Adrenal gland (tissue), 12 donors: Measurements from ENCODE around the gene FAAP24. TPM values are rescaled to one million over a fixed set of nuclear protein-coding genes. Genes with fewer than 3 reads are reported as not detected.
"Not testable (repeated sequence)": the region's sequence is repeated elsewhere in the genome, so short reads cannot be mapped to it uniquely, and the experiment has no call there.

Experiments used
- DNase-seq, 7 donors: peaks; one replicate each; pipeline ENCODE4 v3.0.0-alpha.2; 2019 to 2020
- H3K27ac ChIP-seq, 5 donors: fragments of 200-600 bp; sonication (generic) in 4 of 5; 1 replicate in 3 of 5; 2 replicates in 2 of 5; pipeline versions ENCODE4 v1.5.1 to v1.8.0; 2016 to 2020; ENCODE audit warnings: mild to moderate bottlenecking in 1 of 5
- H3K27me3 ChIP-seq: fragments of 200-600 bp; 2 replicates; pipeline ENCODE4 v1.8.0; 2021
- H3K36me3 ChIP-seq, 2 donors: fragments of 200-600 bp; replicated peaks in 1 of 2; 1 replicate in 1 of 2; 2 replicates in 1 of 2; pipeline versions ENCODE4 v1.5.1 to v1.8.0; 2018 to 2022
- H3K4me1 ChIP-seq, 2 donors: fragments of 200-600 bp; replicated peaks in 1 of 2; 1 replicate in 1 of 2; 2 replicates in 1 of 2; pipeline versions ENCODE4 v1.5.1 to v1.8.0; 2018 to 2021
- H3K4me3 ChIP-seq, 4 donors: fragments of 200-600 bp; sonication (generic) in 3 of 4; one replicate each; pipeline ENCODE4 v1.5.1; 2016 to 2018
- H3K9me3 ChIP-seq, 3 donors: fragments of 200-600 bp; sonication (generic) in 1 of 3; replicated peaks in 1 of 3; 1 replicate in 2 of 3; 2 replicates in 1 of 3; pipeline versions ENCODE4 v1.5.1 to v1.8.0; 2016 to 2021
- POLR2A ChIP-seq, 2 donors: fragments of 450-650 bp; IDR thresholded peaks; one replicate each; pipeline ENCODE4 v1.6.1; 2017; ENCODE audit warnings: antibody characterized with exemption in 2 of 2, mild to moderate bottlenecking in 2 of 2, moderate library complexity in 1 of 2
- WGBS, 4 donors: extraction: QIAGEN DNeasy Blood & Tissue Kit in 2 of 4; methylation state at CpG; one replicate each; pipeline versions ENCODE4 v1.1.5 to v1.1.7; 2013 to 2017; 5-methylcytosine and 5-hydroxymethylcytosine counted together
- intact Hi-C, 2 donors: fragments of 100-400 bp; cut with DNase I; formaldehyde crosslinking; loops; one replicate each; pipeline versions ENCODE4 v1.14.1 to v1.15.0; 2022 to 2023
- polyA plus RNA-seq, 3 donors: library from polyadenylated mRNA; stranded (reverse); fragments of 200-250 nt in 2 of 3; fragments of 350-450 nt in 1 of 3; fragmentation: Illumina TruSeq in 1 of 3; extraction: RNeasy Lipid Tissue Mini Kit (QIAGEN cat#74804) in 1 of 3; gene quantifications; one replicate each; pipeline ENCODE4 v1.2.3, GENCODE V29; 2013 to 2014
- total RNA-seq, 9 donors: library from RNA; depleted of rRNA in 4 of 9; stranded (reverse); fragments of >200 nt in 4 of 9; fragments of 120-200 nt in 1 of 9; fragmentation: NEBNext Ultra II Directional in 1 of 9; extraction: Animal tissue kit (Norgen Biotek cat#: 25700) in 1 of 9; gene quantifications; one replicate each; pipeline versions ENCODE4 v1.1.0 to v1.2.4, GENCODE V29; 2013 to 2023
- TF ChIP-seq, protein P1 (sequence below), 6 experiments: fragments of 450-650 bp in 4 of 6; fragments of 200-600 bp in 2 of 6; sonication (generic) in 1 of 6; IDR thresholded peaks; 1 replicate in 5 of 6; 2 replicates in 1 of 6; pipeline versions ENCODE4 v1.5.1 to v1.8.0; 2016 to 2021; ENCODE audit warnings: antibody characterized with exemption in 6 of 6, mild to moderate bottlenecking in 2 of 6, moderate library complexity in 1 of 6
- donor health status: healthy with polysubstance abuse.
- donor health status: Bipolar disorder and iron deficiency.
- donor health status: DM: yes; HTN: yes; CAD: no.
- donor health status: DM: no; HTN: no; CAD: no.
- donor health status: DM: no; HTN: no; CAD: no.
- donor health status: DM: yes; HTN: yes; CAD: no.

FAAP24 gene
- total and polyA plus RNA-seq, 12 donors = 0.51 to 4.9 (median 2.3) TPM

DNA sequence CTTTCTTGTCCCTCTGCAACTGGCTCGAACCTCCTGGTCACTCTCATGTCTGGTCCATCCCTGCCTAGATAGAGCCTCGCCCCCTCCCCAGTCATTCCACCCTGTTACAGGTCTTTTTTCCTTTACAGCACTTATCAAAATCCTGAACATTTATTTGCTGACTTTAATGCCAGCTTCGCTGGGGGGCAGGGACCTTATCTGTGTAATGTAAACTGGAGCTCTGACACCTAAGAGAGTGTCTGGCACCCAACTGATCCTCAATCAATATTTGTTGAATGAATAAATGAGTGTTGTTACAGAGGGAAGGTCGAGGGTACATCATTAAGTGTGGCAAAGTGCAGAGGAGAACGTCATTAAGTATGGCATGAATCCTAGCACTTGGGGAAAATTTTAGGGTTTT is 16.7 kb downstream of the FAAP24 start:
- TF ChIP-seq, protein P1, sequence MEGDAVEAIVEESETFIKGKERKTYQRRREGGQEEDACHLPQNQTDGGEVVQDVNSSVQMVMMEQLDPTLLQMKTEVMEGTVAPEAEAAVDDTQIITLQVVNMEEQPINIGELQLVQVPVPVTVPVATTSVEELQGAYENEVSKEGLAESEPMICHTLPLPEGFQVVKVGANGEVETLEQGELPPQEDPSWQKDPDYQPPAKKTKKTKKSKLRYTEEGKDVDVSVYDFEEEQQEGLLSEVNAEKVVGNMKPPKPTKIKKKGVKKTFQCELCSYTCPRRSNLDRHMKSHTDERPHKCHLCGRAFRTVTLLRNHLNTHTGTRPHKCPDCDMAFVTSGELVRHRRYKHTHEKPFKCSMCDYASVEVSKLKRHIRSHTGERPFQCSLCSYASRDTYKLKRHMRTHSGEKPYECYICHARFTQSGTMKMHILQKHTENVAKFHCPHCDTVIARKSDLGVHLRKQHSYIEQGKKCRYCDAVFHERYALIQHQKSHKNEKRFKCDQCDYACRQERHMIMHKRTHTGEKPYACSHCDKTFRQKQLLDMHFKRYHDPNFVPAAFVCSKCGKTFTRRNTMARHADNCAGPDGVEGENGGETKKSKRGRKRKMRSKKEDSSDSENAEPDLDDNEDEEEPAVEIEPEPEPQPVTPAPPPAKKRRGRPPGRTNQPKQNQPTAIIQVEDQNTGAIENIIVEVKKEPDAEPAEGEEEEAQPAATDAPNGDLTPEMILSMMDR (IDR thresholded peaks at IDR 0.05) = no peak
- TF ChIP-seq POLR2A (IDR thresholded peaks at IDR 0.05) = no peak
- intact Hi-C loops = no loop called here
- Histone ChIP-seq H3K4me3 (no peak overlapping the region), H3K27me3 (no peaks in the 10 kb centered on the region), H3K36me3 (no peaks in the 10 kb centered on the region), H3K27ac (no peak overlapping the region), H3K4me1 (no peaks in the 10 kb centered on the region), H3K9me3 (no peaks in the 10 kb centered on the region)
- 76 to 81% (median 81%) methylated on average over 5 of the region's 5 CpGs for WGBS, 4 donors
- no peak for DNase-seq

DNA sequence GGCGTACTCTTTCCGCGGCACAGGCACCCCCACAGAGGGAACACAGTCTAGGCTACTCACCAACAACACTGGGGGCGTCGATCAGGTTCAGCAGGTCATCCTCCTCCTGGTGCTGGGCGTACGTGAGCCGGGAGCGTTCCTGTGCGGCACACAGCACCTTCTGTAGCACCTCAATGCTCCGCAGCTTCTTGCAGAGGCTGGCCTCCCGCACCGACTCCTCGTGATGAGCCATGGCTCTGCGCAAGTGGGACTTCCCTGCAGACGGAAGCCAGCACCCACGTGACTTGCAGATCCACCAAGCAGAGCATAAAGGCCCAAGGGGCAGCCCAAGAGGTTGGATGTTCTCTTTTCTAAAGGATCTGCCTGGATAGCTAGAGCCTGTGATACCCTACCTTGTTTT is 23.9 kb downstream of the FAAP24 start:
- DNase-seq, H3K9me3 ChIP-seq, H3K36me3 ChIP-seq, H3K4me3 ChIP-seq, H3K27me3 ChIP-seq, intact Hi-C loops, H3K27ac ChIP-seq, H3K4me1 ChIP-seq: not testable (repeated sequence)
- 82 to 97% (median 92%) methylated on average over 9 to 17 of the region's 17 CpGs for WGBS, 4 donors

DNA sequence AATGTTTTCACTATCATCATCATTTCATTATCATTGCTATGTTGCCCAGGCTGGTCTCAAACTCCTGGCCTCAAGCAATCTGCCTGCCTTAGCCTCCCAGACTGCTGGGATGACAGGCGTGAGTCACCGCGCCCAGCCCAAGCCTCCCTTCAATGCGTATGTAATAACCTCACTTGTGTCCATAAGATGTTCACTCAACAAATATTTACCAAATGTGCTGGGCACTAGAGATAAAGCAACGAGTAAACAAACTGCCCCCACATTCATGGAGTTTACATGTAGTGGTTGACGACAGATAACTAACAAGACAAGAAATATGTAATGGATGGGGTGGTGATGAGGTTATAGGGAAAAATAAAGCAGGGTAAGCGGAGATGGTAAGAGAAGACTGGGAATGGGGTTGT is 25.0 kb downstream of the FAAP24 start:
- H3K27me3 ChIP-seq, H3K4me3 ChIP-seq, H3K9me3 ChIP-seq, H3K27ac ChIP-seq, H3K4me1 ChIP-seq, intact Hi-C loops, DNase-seq, H3K36me3 ChIP-seq: not testable (repeated sequence)
- WGBS, 4 donors = 71 to 85% (median 76%) methylated on average over 7 of the region's 7 CpGs

DNA sequence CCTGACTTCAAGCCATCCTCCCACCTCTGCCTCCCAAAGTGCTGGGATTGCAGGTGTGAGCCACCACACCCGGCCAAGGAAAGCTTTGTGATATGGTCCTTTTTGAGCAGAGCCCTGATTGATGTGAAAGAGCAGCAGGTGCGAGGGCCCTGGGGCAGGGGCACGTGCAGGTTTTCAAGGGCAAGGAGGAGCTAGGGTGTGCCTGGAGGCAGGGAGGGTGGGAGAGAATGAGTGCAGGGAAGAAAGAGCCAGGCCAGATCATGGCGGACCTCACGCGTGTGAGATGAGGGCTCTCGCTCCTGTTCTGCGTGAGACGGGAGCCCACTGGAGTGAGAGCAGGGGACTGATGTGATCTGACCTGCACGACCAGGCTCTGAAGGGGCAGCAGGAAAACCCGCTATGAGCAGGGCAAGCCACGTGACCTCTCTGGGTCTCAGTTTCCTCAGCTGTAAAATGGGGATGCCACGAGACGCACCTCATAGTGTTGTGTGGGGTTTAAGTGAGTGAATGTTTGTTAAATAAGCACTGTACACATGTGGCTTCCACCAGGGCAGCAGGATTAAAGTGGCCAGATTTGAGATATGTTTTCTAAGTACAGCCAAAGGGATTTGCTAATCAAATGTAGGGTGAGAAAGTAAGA is 25.8 kb downstream of the FAAP24 start:
- no peaks in the 10 kb centered on the region for H3K9me3 ChIP-seq
- intact Hi-C loops = no loop called here
- no peaks in the 10 kb centered on the region for H3K4me1 ChIP-seq
- WGBS, 4 donors = 84 to 90% (median 88%) methylated on average over 12 to 14 of the region's 14 CpGs
- H3K36me3 ChIP-seq = no peaks in the 10 kb centered on the region
- DNase-seq = no peak
- no peak for TF ChIP-seq POLR2A (IDR thresholded peaks at IDR 0.05)
- TF ChIP-seq, protein P1 (IDR thresholded peaks at IDR 0.05) = no peak
- H3K27me3 ChIP-seq = no peaks in the 10 kb centered on the region
- no peak overlapping the region for H3K4me3 ChIP-seq
- H3K27ac ChIP-seq = no peak overlapping the region

- no peaks in the 10 kb centered on the region for H3K27me3 ChIP-seq
- H3K9me3 ChIP-seq = no peaks in the 10 kb centered on the region
- no peaks in the 10 kb centered on the region for H3K36me3 ChIP-seq
- WGBS, 4 donors = 78 to 92% (median 82%) methylated on average over 3 of the region's 3 CpGs
- TF ChIP-seq, protein P1 (IDR thresholded peaks at IDR 0.05) = no peak
- TF ChIP-seq POLR2A (IDR thresholded peaks at IDR 0.05) = no peak
- intact Hi-C loops = no loop called here
- no peaks in the 10 kb centered on the region for H3K4me1 ChIP-seq
- DNase-seq = no peak
- no peak overlapping the region for H3K27ac ChIP-seq
- no peak overlapping the region for H3K4me3 ChIP-seq
Measured at GRCh38 chr19:32998722-32999121, 26.7 kb downstream of the FAAP24 start.
